ENCODE measurements around the gene MFGE8. TPM values are rescaled to one million over a fixed set of nuclear protein-coding genes. Genes with fewer than 3 reads are reported as not detected.

The MFGE8 gene
- 409 and 453 TPM in 2 replicates for total RNA-seq (2022)
- percentile 93 among the genes with signal in this experiment for Bru-seq, nascent RNA
- percentile 94 among the genes with signal in this experiment for BruChase-seq, experiment 1, labeled RNA remaining after a 2-hour chase
- percentile 93 among the genes with signal in this experiment for BruChase-seq, experiment 2, labeled RNA remaining after a 6-hour chase
- long read RNA-seq, transcript MFGE8-201 (8 exons, 1,937 nt): major isoform, 20 of 79 reads
- long read RNA-seq, partial matches to known transcripts: 7 of 79 reads
- long read RNA-seq, other reads (novel, unspliced or antisense): 48 of 79 reads

DNA sequence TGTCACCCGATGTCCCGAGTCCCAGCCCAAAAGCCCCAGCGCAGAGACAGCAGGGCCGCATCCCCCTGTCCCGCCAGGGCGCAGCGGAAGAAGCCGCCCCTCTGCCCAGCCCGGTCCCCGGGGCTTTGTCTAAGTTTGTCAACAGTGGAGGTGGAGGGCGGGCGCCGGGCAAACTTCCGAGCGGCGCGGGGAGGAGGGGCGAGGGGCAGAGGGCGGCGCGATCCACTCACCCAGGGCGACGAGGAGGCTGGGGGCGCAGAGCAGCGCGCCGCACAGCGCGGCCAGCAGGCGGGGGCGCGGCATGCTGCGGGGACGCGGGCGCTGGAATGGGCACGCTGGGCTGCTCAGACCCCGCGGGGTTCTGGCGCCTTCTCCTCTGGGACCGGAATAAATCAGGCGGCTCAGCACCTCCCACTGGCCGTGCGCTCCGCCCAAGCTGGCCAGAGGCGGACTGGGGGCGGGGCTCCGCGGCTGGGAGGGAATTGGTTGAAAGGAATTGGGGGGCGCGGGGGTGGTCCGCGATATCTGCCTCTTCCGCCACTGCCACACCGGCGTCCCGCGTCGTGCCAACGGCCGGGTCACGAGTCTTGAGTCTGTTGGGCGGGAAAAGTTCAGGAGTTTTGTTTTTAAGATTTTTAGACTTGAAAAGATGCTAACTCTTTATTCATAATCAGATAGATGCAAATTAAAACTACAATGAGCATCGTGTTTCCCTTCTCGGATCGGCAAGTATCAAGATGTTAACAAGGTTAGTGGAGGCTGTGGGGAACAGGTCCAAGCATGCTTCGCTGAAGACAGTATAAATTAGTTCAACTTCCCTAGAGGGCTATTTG, at the start of gene MFGE8:
MFGE8 (minus strand) TSS at position 363 of the 833 bp plus-strand sequence; CDS start at position 303, 60 bp downstream.
- Histone ChIP-seq H3K27me3 (replicated peaks; ENCODE audit: control insufficient read depth, insufficient read depth, low read length) (no peaks in the 10 kb centered on the region), H3K4me1 (peaks cover 15% of the 10 kb centered on the region), H3K9me3 (no peaks in the 10 kb centered on the region), H3K4me3 (ENCODE audit: low read depth, low read length) (peak within 1 kb of the TSS; percentile 80), H3K36me3 (ENCODE audit: control insufficient read depth, insufficient read depth, low read length) (peaks cover 3% of the 10 kb centered on the region; the same call in 1 of the 2 replicates)
- ChIA-PET POLR2A (no interaction called here), CTCF (interaction anchor here (0.6 to 1.0 kb wide), 3 partner anchors 8 to 265 kb away, joined by 3 to 4 read pairs (median 3); no protein-coding TSS in a partner anchor)
- Mint-ChIP-seq H3K27ac (ENCODE audit: unreplicated experiment) (peak within 1 kb of the TSS; percentile 88), H3K9me3 (ENCODE audit: unreplicated experiment) (no peaks in the 10 kb centered on the region), H3K4me3 (ENCODE audit: unreplicated experiment) (peak within 1 kb of the TSS; percentile 91), H3K27me3 (ENCODE audit: insufficient read depth, unreplicated experiment) (no peaks in the 10 kb centered on the region), H3K4me1 (ENCODE audit: low read depth, unreplicated experiment) (peaks cover 13% of the 10 kb centered on the region), H3K36me3 (ENCODE audit: insufficient read depth, unreplicated experiment) (peaks cover 44% of the 10 kb centered on the region)
- DNase-seq: peak; percentile 84 to 87
- no TSS peak for BruUV-seq (replicated peaks)
- TF ChIP-seq CTCF (IDR thresholded peaks at IDR 0.05; ENCODE audit: insufficient read depth in 1 of 2, low read depth in 1 of 2, low read length in 1 of 2, severe bottlenecking in 1 of 2, unreplicated experiment in 1 of 2): peak in 1 of 2 experiments; percentile 1
- intact Hi-C loops (cut with micrococcal nuclease; ENCODE audit: unreplicated experiment): loop anchor here (2.0 kb wide), 4 partner anchors 20 to 92 kb away; no protein-coding TSS in a partner anchor

DNA sequence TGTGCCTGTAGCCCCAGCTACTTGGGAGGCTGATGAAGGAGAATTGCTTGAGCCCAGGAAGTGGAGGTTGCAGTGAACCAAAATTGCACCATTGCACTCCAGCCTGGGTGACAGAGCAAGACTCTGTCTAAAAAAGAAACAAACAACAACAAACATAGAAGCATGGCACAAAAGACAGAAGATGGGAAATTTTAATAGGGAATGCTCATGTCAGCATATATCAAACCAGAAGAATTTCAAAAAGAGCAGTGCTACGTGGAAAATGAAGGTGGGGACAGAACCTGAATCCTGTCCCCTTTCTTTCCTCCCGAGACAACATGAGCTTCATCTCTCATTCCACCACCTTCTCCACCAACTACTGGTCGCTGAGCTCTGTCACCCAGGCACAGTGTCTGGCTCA, 46.3 kb upstream of the MFGE8 start:
- intact Hi-C loops (cut with micrococcal nuclease; ENCODE audit: unreplicated experiment): no loop called here
- Mint-ChIP-seq H3K27ac (ENCODE audit: unreplicated experiment) (no peak overlapping the region), H3K9me3 (ENCODE audit: unreplicated experiment) (peaks cover 17% of the 10 kb centered on the region), H3K27me3 (ENCODE audit: insufficient read depth, unreplicated experiment) (no peaks in the 10 kb centered on the region), H3K4me1 (ENCODE audit: low read depth, unreplicated experiment) (no peaks in the 10 kb centered on the region), H3K4me3 (ENCODE audit: unreplicated experiment) (no peak overlapping the region), H3K36me3 (ENCODE audit: insufficient read depth, unreplicated experiment) (no peaks in the 10 kb centered on the region)
- CTCF ChIA-PET: no interaction called here
- no peaks in the 10 kb centered on the region for H3K36me3 ChIP-seq (ENCODE audit: control insufficient read depth, insufficient read depth, low read length)
- H3K4me3 ChIP-seq (ENCODE audit: low read depth, low read length): no peak overlapping the region
- POLR2A ChIA-PET: no interaction called here
- no peaks in the 10 kb centered on the region; the same call in 1 of the 2 replicates for H3K9me3 ChIP-seq
- H3K27me3 ChIP-seq (replicated peaks; ENCODE audit: control insufficient read depth, insufficient read depth, low read length): no peaks in the 10 kb centered on the region
- H3K4me1 ChIP-seq: no peaks in the 10 kb centered on the region
- TF ChIP-seq CTCF (IDR thresholded peaks at IDR 0.05; ENCODE audit: insufficient read depth in 1 of 2, low read depth in 1 of 2, low read length in 1 of 2, severe bottlenecking in 1 of 2, unreplicated experiment in 1 of 2): no peak
- no TSS peak for BruUV-seq (replicated peaks)
- DNase-seq: no peak

GRCh38 chr15:88956906-88957305, 43.7 kb upstream of the MFGE8 start:
- no peak for TF ChIP-seq CTCF (IDR thresholded peaks at IDR 0.05; ENCODE audit: insufficient read depth in 1 of 2, low read depth in 1 of 2, low read length in 1 of 2, severe bottlenecking in 1 of 2, unreplicated experiment in 1 of 2)
- POLR2A ChIA-PET: no interaction called here
- no TSS peak for BruUV-seq (replicated peaks)

More at GRCh38 chr15:88956906-88957305, 43.7 kb upstream of the MFGE8 start:
- no peaks in the 10 kb centered on the region for H3K9me3 ChIP-seq
- H3K4me3 ChIP-seq (ENCODE audit: low read depth, low read length): no peak overlapping the region
- H3K27me3 Mint-ChIP-seq (ENCODE audit: insufficient read depth, unreplicated experiment): no peaks in the 10 kb centered on the region
- DNase-seq: no peak
- peaks cover 4% of the 10 kb centered on the region; the same call in 1 of the 2 replicates for H3K4me1 ChIP-seq
- H3K36me3 Mint-ChIP-seq (ENCODE audit: insufficient read depth, unreplicated experiment): no peaks in the 10 kb centered on the region
- H3K27ac Mint-ChIP-seq (ENCODE audit: unreplicated experiment): no peak overlapping the region
- no peaks in the 10 kb centered on the region for H3K4me1 Mint-ChIP-seq (ENCODE audit: low read depth, unreplicated experiment)
- intact Hi-C loops (cut with micrococcal nuclease; ENCODE audit: unreplicated experiment): no loop called here
- no peak overlapping the region for H3K4me3 Mint-ChIP-seq (ENCODE audit: unreplicated experiment)
- H3K9me3 Mint-ChIP-seq (ENCODE audit: unreplicated experiment): no peaks in the 10 kb centered on the region
- H3K27me3 ChIP-seq (replicated peaks; ENCODE audit: control insufficient read depth, insufficient read depth, low read length): no peaks in the 10 kb centered on the region
- CTCF ChIA-PET: no interaction called here
- no peaks in the 10 kb centered on the region for H3K36me3 ChIP-seq (ENCODE audit: control insufficient read depth, insufficient read depth, low read length)
